ENCODE data around the gene FANCD2.
A peak's percentile ranks its signal among the peaks of the same experiment; 100 is the strongest.

Gene FANCD2

GRCh38 chr3:9976721-9977709, 49.2 kb upstream of the FANCD2 start (continued):
- TF ChIP-seq AEBP2 (tag by site-specific recombination; IDR thresholded peaks at IDR 0.05; ENCODE audit: borderline replicate concordance), result no peak
- TF ChIP-seq ZFP41 (tag by site-specific recombination; IDR thresholded peaks at IDR 0.05; ENCODE audit: borderline replicate concordance), result no peak
- TF ChIP-seq ZNF280C (tag by site-specific recombination; IDR thresholded peaks at IDR 0.05), result no peak
- peak; percentile 81 for TF ChIP-seq ZXDB (tag by site-specific recombination; IDR thresholded peaks at IDR 0.05)
- TF ChIP-seq ZBTB7A (tag by site-specific recombination; IDR thresholded peaks at IDR 0.05; ENCODE audit: low read depth), result no peak
- TF ChIP-seq ZNF140 (tag by site-specific recombination; IDR thresholded peaks at IDR 0.05), result peak; percentile 99
- no peak for TF ChIP-seq ZNF23 (tag by site-specific recombination; IDR thresholded peaks at IDR 0.05; ENCODE audit: borderline replicate concordance)
- TF ChIP-seq ZNF133 (tag by site-specific recombination; IDR thresholded peaks at IDR 0.05), result no peak
- peak; percentile 95 for TF ChIP-seq HIC1 (tag by site-specific recombination; IDR thresholded peaks at IDR 0.05)
- no peak for TF ChIP-seq ZIC2 (tag by site-specific recombination; IDR thresholded peaks at IDR 0.05)
- no peak for TF ChIP-seq ZNF169 (tag by site-specific recombination; IDR thresholded peaks at IDR 0.05)
- no peak for TF ChIP-seq KLF16 (tag by site-specific recombination; IDR thresholded peaks at IDR 0.05)
- TF ChIP-seq ZNF510 (tag by site-specific recombination; IDR thresholded peaks at IDR 0.05; ENCODE audit: insufficient replicate concordance), result no peak
- no peak for TF ChIP-seq ZNF610 (tag by site-specific recombination; IDR thresholded peaks at IDR 0.05; ENCODE audit: borderline replicate concordance)
- no peak for TF ChIP-seq EGR2 (tag by site-specific recombination; IDR thresholded peaks at IDR 0.05; ENCODE audit: low read depth)
- TF ChIP-seq ZNF518A (tag by site-specific recombination; conservative IDR thresholded peaks at IDR 0.05; ENCODE audit: low read depth), result 0 out of 2 replicates have a peak, but pooled peaks have one; percentile 24
- no peak for TF ChIP-seq ZNF473 (tag by site-specific recombination; IDR thresholded peaks at IDR 0.05)
- TF ChIP-seq ZNF776 (tag by site-specific recombination; IDR thresholded peaks at IDR 0.05; ENCODE audit: borderline replicate concordance), result no peak
- TF ChIP-seq ZNF830 (tag by site-specific recombination; IDR thresholded peaks at IDR 0.05; ENCODE audit: low read depth), result no peak
- no peak for TF ChIP-seq ZNF175 (tag by site-specific recombination; IDR thresholded peaks at IDR 0.05)
- TF ChIP-seq ZEB2 (tag by site-specific recombination; IDR thresholded peaks at IDR 0.05), result peak; percentile 90
- TF ChIP-seq ZNF302 (tag by site-specific recombination; IDR thresholded peaks at IDR 0.05; ENCODE audit: low read depth), result no peak
- TF ChIP-seq MZF1 (tag by site-specific recombination; IDR thresholded peaks at IDR 0.05; ENCODE audit: borderline replicate concordance), result no peak
- peak; percentile 70 for TF ChIP-seq WT1 (tag by site-specific recombination; IDR thresholded peaks at IDR 0.05)
